Heart left ventricle (tissue), 16 donors: ENCODE data around the gene MEIOB. TPM values are rescaled to one million over a fixed set of nuclear protein-coding genes. Genes with fewer than 3 reads are reported as not detected.
"Not testable (repeated sequence)": the region's sequence is repeated elsewhere in the genome, so short reads cannot be mapped to it uniquely, and the experiment has no call there.

ENCODE experiments used
- ATAC-seq, 4 donors: fragments of 200-7000 bp; cut with Tn5 transposase; one replicate each; pipeline ENCODE4 v1.9.1; 2020 to 2022; ENCODE audit warnings: moderate library complexity in 4 of 4, mild to moderate bottlenecking in 3 of 4, moderate number of reproducible peaks in 1 of 4
- DNase-seq, 5 donors: peaks; one replicate each; pipeline ENCODE4 v3.0.0-alpha.2; 2020
- H3K27ac ChIP-seq, 12 donors: fragments of 200-600 bp; sonication (generic) in 4 of 12; one replicate each; pipeline versions ENCODE4 v1.5.0 to v1.8.0; 2016 to 2022; ENCODE audit warnings: mild to moderate bottlenecking in 2 of 12
- H3K27me3 ChIP-seq, 9 donors: fragments of 200-600 bp; sonication (generic) in 2 of 9; one replicate each; pipeline versions ENCODE4 v1.5.1 to v1.8.0; 2016 to 2022; ENCODE audit warnings: mild to moderate bottlenecking in 3 of 9
- H3K36me3 ChIP-seq, 9 donors: fragments of 200-600 bp; sonication (generic) in 2 of 9; one replicate each; pipeline versions ENCODE4 v1.5.0 to v1.8.0; 2018 to 2022; ENCODE audit warnings: mild to moderate bottlenecking in 2 of 9
- H3K4me1 ChIP-seq, 12 donors: fragments of 200-600 bp; sonication (generic) in 4 of 12; one replicate each; pipeline versions ENCODE4 v1.5.0 to v1.8.0; 2016 to 2022; ENCODE audit warnings: mild to moderate bottlenecking in 3 of 12
- H3K4me3 ChIP-seq, 12 donors: fragments of 200-600 bp; sonication (generic) in 4 of 12; one replicate each; pipeline versions ENCODE4 v1.5.0 to v1.8.0; 2017 to 2022; ENCODE audit warnings: mild to moderate bottlenecking in 9 of 12, moderate library complexity in 4 of 12
- H3K9me3 ChIP-seq, 12 donors: fragments of 200-600 bp; sonication (generic) in 4 of 12; one replicate each; pipeline versions ENCODE4 v1.5.0 to v1.8.0; 2016 to 2022; ENCODE audit warnings: mild to moderate bottlenecking in 1 of 12
- POLR2A ChIP-seq, 2 donors: fragments of 450-650 bp; IDR thresholded peaks; one replicate each; pipeline ENCODE4 v1.6.1; 2017; ENCODE audit warnings: antibody characterized with exemption in 2 of 2, mild to moderate bottlenecking in 2 of 2, moderate library complexity in 2 of 2
- WGBS, 4 donors: extraction: QIAGEN DNeasy Blood & Tissue Kit in 2 of 4; methylation state at CpG; one replicate each; pipeline versions ENCODE4 v1.1.5 to v1.1.7; 2013 to 2018; 5-methylcytosine and 5-hydroxymethylcytosine counted together
- intact Hi-C, 10 donors: fragments of 100-400 bp; cut with DNase I; formaldehyde crosslinking; loops; one replicate each; pipeline versions ENCODE4 v1.11.1 to v1.14.2; 2022
- polyA plus RNA-seq, 2 donors: library from polyadenylated mRNA; stranded (reverse); fragments of 200-250 nt; gene quantifications; one replicate each; pipeline ENCODE4 v1.2.3, GENCODE V29; 2013
- total RNA-seq, 9 donors: library from RNA; depleted of rRNA in 2 of 9; stranded (reverse); fragments of >200 nt in 2 of 9; fragmentation: NEBNext Ultra II Directional in 3 of 9; extraction: Animal tissue kit (Norgen Biotek cat#: 25700) in 3 of 9; gene quantifications; one replicate each; pipeline versions ENCODE4 v1.1.0 to v1.2.4, GENCODE V29; 2016 to 2023
- TF ChIP-seq, protein P1 (sequence below), 12 donors: fragments of 200-600 bp; sonication (generic) in 4 of 12; IDR thresholded peaks; one replicate each; pipeline versions ENCODE4 v1.5.0 to v1.8.0; 2018 to 2022; ENCODE audit warnings: antibody characterized with exemption in 12 of 12, mild to moderate bottlenecking in 5 of 12
- donor health status: ischemic (EF 13 %, LVEDD 7.1; RV severe dilation, severe dysfunction).
- donor health status: healthy with polysubstance abuse.
- donor health status: DM: no; HTN: yes; CAD: no.
- donor health status: DM: no; HTN: no; CAD: no.
- donor health status: ischemic (EF 25% LVEDD 6.9; RV normal size, moderate dysfunction).
- donor health status: ischemic (EF 25% LVEDD 5.7; RV mildly dilated, moderate dysfunction).
- donor health status: healthy.
- donor health status: DM: yes; HTN: yes; CAD: no.
- donor health status: ischemic (EF 35%, LVEDD 5.7; RV mildly dilated, moderate dysfunction).
- donor health status: nonischemic (EF 11% LVEDD 7.7; RV severe dilation, severe dysfunction).
- donor health status: DM: yes; HTN: yes; CAD: no.
- donor health status: PGD.
- donor health status: ischemic (EF 29% LVEDD 5.4; RV normal size, mild dysfunction).
- donor health status: nonischemic (EF 23%, LVEDD 6.1; RV moderate dilation, normal function).

Gene MEIOB
- total and polyA plus RNA-seq, 11 donors, result not detected

GRCh38 chr16:1809281-1809801 is 62.6 kb downstream of the MEIOB start:
- no peak overlapping the region for H3K4me3 ChIP-seq
- ATAC-seq (peak in 2 of 4 donors; percentile 7 to 14), DNase-seq (no peak)
- H3K27me3 ChIP-seq, result no peaks in the 10 kb centered on the region
- peaks cover 0 to 6% (median 0%) of the 10 kb centered on the region in 12 donors for H3K4me1 ChIP-seq
- TF ChIP-seq, protein P1, sequence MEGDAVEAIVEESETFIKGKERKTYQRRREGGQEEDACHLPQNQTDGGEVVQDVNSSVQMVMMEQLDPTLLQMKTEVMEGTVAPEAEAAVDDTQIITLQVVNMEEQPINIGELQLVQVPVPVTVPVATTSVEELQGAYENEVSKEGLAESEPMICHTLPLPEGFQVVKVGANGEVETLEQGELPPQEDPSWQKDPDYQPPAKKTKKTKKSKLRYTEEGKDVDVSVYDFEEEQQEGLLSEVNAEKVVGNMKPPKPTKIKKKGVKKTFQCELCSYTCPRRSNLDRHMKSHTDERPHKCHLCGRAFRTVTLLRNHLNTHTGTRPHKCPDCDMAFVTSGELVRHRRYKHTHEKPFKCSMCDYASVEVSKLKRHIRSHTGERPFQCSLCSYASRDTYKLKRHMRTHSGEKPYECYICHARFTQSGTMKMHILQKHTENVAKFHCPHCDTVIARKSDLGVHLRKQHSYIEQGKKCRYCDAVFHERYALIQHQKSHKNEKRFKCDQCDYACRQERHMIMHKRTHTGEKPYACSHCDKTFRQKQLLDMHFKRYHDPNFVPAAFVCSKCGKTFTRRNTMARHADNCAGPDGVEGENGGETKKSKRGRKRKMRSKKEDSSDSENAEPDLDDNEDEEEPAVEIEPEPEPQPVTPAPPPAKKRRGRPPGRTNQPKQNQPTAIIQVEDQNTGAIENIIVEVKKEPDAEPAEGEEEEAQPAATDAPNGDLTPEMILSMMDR (IDR thresholded peaks at IDR 0.05), result no peak
- TF ChIP-seq POLR2A (IDR thresholded peaks at IDR 0.05), result no peak
- H3K9me3 ChIP-seq, result peaks cover 0 to 6% (median 0%) of the 10 kb centered on the region in 12 donors
- intact Hi-C loops, result no loop called here
- H3K27ac ChIP-seq, result no peak overlapping the region
- WGBS, 4 donors, result 67 to 84% (median 76%) methylated on average over 9 to 28 of the region's 28 CpGs
- H3K36me3 ChIP-seq, result peaks cover 0 to 72% (median 43%) of the 10 kb centered on the region in 9 donors

DNA sequence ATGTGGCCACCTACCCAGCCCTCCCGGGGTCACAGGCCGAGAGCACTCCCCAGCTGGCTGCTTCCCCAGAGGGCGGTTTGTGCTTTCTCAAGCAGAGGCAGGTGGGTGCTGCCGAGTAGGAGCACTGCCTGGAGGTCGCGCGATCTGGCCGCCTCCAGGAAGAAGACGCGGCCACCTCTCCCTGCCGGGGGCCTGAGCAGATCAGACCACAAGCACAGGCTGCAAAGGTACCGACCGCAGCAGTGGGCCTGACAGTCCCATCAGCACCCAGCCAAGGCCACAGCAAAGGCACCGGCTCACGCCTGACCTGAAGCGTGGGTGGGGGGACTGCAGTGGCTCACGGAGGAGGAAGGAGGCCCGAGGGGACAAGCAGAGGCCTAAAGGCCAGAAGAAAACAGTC is 63.3 kb downstream of the MEIOB start:
- WGBS, 4 donors, result 80 to 93% (median 85%) methylated on average over 9 to 18 of the region's 18 CpGs
- intact Hi-C loops, result no loop called here
- Histone ChIP-seq H3K4me1 (peaks cover 0 to 6% (median 0%) of the 10 kb centered on the region in 12 donors), H3K27ac (no peak overlapping the region), H3K9me3 (peaks cover 0 to 6% (median 0%) of the 10 kb centered on the region in 12 donors), H3K4me3 (no peak overlapping the region), H3K36me3 (peaks cover 0 to 65% (median 36%) of the 10 kb centered on the region in 9 donors), H3K27me3 (no peaks in the 10 kb centered on the region)
- DNase-seq (no peak), ATAC-seq (no peak)
- TF ChIP-seq, protein P1 (IDR thresholded peaks at IDR 0.05), result no peak
- TF ChIP-seq POLR2A (IDR thresholded peaks at IDR 0.05), result no peak

GRCh38 chr16:1807626-1808025 is 64.3 kb downstream of the MEIOB start:
- peaks cover 0 to under 1% (median 0%) of the 10 kb centered on the region in 12 donors for H3K4me1 ChIP-seq
- ATAC-seq, result no peak
- H3K36me3 ChIP-seq, result peaks cover 0 to 59% (median 34%) of the 10 kb centered on the region in 9 donors
- H3K27me3 ChIP-seq, result no peaks in the 10 kb centered on the region
- intact Hi-C loops, result no loop called here
- no peak overlapping the region for H3K4me3 ChIP-seq
- TF ChIP-seq POLR2A (IDR thresholded peaks at IDR 0.05), result no peak
- TF ChIP-seq, protein P1 (IDR thresholded peaks at IDR 0.05), result no peak
- H3K27ac ChIP-seq, result no peak overlapping the region
- H3K9me3 ChIP-seq, result peaks cover 0 to 6% (median 0%) of the 10 kb centered on the region in 12 donors
- DNase-seq, result no peak
- 82 to 92% (median 89%) methylated on average over 9 to 10 of the region's 10 CpGs for WGBS, 4 donors

GRCh38 chr16:1800701-1801100 is 71.3 kb downstream of the MEIOB start:
- 69 to 85% (median 84%) methylated on average over 10 of the region's 10 CpGs for WGBS, 4 donors

GRCh38 chr16:1799263-1799662 is 72.7 kb downstream of the MEIOB start:
- H3K4me3 ChIP-seq, H3K36me3 ChIP-seq, intact Hi-C loops, H3K4me1 ChIP-seq, H3K27me3 ChIP-seq, ATAC-seq, H3K27ac ChIP-seq, DNase-seq, H3K9me3 ChIP-seq: not testable (repeated sequence)
- WGBS, 4 donors, result 70 to 88% (median 83%) methylated on average over 4 to 5 of the region's 5 CpGs

More at GRCh38 chr16:1800701-1801100, 71.3 kb downstream of the MEIOB start:
- Histone ChIP-seq H3K4me3 (no peak overlapping the region), H3K36me3 (peaks cover 0 to 7% (median 2%) of the 10 kb centered on the region in 9 donors), H3K9me3 (peaks cover 0 to 7% (median 0%) of the 10 kb centered on the region in 12 donors), H3K27ac (no peak overlapping the region), H3K27me3 (no peaks in the 10 kb centered on the region), H3K4me1 (no peaks in the 10 kb centered on the region)
- DNase-seq (no peak), ATAC-seq (no peak)
- no peak for TF ChIP-seq POLR2A (IDR thresholded peaks at IDR 0.05)
- TF ChIP-seq, protein P1 (IDR thresholded peaks at IDR 0.05), result no peak
- intact Hi-C loops, result no loop called here
